Left hindlimb (tissue), 1 donor: Measurements from ENCODE around the gene UCHL3.

Experiments
- DNase-seq: peaks from one replicate; pipeline ENCODE4 v3.0.0-alpha.2; 2018

UCHL3 gene

DNA sequence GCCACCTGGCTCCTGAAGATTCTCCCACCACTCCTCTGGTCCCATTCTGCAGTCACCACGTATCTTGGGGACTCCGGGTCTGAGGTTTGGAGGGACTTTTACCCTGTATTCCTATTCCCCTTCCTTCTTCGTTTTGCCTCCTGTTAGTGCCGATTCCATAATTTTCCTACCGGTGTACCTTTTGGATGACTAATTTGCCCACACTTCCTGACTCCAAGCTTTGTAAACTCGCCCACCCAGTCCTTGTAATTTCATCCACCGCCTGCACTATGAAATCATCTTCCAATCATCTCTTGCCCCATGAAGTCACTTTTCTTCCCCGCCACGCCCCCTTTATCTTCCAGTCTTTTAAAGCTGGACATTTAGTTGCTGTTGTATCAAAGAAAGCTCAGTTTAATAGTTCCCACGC is 572 bp downstream of the UCHL3 start:
- peak; percentile 33 for DNase-seq

DNA sequence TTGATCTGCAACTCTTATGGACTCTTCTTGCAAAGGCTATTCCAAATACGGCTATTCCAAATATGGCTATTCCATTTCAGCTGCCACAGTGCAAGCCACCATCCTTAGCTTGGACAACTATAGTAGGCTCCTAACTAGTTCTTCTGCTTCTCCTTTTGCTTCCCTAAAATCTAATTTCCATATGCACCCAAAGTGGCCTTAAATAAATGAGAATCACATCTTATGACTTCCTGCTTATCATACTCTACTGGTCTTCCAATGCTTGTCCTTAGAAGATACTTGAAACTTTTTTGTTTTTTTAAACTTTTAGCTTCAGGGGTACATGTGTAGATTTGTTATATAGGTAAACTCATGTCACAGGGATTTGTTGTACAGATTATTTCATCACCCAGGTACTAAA is 4.9 kb downstream of the UCHL3 start:
- no peak for DNase-seq

DNA sequence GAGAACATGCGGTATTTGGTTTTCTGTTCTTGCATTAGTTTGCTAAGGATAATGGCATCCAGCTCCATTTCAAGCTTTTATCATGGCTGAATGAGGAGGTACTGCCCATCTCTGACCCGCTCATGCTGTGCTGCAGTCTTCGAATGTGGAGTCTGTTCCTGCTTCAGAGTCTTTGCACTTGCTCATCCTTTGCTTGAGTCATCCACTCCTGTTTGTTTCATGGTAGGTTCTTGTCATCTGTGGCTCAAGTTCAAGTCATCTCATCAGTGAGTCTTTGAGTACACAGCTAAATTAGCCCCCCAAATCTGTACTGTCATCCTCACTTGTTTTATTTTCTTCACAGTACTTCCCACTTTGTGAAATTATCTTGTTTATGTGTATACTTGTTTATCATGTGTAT is 5.4 kb downstream of the UCHL3 start:
- DNase-seq = no peak

DNA sequence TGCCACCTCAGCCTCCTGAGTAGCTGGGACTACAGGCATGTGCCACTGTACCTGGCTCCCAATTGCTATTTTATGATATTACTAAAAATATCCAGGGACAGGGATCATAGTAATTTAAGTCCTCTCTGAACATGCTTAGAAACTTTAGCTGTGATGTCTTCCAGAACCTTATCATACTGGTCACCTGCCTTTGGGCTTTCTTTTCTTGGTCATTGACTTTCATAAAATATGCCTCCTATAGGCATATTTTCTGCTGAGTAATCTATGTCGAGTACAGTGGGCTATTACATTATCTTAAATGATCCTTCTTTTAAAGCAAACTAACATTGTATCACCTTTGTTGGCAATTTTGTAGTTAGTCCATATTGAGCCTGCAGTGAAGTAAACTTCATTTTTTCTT is 6.2 kb downstream of the UCHL3 start:
- no peak for DNase-seq

DNA sequence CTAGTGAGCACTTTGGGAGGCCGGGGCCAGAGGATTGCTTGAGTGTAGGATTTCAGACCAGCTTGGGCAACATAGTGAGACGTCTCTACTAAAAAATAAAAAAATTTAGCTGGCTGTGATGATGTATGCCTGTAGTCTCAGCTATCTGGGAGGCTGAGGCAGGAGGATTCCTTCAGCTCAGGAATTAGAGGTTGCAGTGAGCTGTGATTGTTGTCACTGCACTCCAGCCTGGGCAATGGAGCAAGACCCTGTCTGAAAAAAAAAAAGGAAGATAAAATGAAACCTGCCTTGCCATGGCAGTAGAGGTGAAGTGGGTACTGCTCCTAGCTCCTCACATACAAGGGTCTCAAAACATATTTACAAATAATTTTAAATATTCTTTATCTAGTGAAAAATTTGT is 7.4 kb downstream of the UCHL3 start:
- DNase-seq = no peak

DNA sequence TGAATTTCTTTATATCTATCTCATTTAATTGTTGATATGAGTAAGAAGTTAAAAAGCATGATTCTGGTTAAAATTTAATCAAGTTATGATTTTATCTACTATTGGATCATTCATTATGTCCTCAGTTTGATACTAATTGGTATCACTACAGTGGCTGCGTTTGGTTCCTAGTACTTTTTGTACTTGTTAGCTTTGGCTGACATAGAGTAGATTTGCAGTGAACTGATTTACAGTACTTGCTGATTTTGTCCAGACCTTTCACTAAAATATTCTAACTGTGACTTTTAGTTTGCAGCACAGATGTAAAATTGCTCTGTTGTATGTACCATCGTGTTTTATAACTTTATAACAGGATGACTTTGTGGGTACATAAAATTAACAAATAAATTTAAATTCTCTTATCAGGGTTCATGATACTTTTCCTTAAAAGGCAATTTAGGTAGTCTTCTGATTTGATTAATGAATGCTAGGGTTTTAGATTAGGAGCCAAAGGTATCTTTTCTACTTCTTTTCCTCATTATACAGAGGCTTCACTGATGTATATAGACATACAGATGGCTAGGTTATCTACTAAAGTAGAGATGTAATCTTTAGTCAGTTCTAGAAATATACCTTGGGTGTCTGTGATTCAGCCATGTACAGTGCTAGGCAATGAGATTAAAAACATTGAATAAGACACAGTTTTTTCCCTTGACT is 8.7 kb downstream of the UCHL3 start:
- no peak for DNase-seq

DNA sequence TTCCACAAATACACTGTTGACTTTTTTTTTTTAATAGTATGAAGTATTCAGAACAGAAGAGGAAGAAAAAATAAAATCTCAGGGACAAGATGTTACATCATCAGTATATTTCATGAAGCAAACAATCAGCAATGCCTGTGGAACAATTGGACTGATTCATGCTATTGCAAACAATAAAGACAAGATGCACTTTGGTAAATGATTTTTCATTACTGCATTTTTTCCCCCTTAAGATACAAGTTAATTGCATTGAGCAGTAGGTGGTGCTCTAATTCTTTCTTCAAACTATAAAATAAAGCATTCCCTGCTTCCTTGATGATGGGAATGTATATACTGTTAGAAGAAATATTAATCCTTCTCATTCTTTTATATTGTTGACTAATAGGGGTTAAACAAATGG is 17.1 kb downstream of the UCHL3 start:
- no peak for DNase-seq

DNA sequence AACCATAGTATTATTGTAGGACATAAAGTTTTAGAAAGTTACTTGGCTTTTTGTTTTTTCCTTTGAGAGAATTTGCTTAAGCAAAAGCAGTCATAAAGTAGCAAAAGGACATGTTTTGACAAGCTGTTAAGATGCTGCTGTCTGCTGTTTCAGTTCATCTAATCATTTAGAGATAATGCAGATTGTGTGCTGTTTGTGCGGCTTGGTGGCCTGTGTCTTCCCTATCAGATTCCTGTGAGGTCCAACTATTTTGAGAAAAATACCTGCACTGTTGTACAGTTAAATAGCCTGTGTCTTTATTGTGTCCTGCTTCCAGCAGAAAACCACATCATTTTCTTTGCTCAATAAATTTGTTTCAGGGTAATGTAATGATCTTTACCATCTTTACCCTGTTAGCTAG is 20.0 kb downstream of the UCHL3 start:
- no peak for DNase-seq

DNA sequence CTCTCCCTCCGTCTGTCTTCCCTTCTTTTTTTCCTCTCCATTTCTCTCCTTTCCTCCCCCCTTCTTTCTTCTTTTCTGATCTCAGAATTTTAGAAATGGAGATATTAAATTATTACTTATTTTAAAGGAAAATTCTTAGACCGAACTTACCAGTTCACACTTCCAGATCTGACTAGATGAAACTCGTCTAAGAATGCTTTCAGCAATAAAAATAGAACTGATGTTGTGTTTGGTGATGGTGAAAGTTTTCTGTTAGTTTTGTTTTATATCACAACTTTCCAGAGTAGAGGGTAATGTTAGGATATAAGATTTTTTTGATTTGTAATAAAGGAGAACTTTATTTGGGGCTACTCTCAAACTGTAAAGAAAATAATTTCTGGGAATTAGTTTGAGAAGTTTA is 29.9 kb downstream of the UCHL3 start:
- DNase-seq = no peak

DNA sequence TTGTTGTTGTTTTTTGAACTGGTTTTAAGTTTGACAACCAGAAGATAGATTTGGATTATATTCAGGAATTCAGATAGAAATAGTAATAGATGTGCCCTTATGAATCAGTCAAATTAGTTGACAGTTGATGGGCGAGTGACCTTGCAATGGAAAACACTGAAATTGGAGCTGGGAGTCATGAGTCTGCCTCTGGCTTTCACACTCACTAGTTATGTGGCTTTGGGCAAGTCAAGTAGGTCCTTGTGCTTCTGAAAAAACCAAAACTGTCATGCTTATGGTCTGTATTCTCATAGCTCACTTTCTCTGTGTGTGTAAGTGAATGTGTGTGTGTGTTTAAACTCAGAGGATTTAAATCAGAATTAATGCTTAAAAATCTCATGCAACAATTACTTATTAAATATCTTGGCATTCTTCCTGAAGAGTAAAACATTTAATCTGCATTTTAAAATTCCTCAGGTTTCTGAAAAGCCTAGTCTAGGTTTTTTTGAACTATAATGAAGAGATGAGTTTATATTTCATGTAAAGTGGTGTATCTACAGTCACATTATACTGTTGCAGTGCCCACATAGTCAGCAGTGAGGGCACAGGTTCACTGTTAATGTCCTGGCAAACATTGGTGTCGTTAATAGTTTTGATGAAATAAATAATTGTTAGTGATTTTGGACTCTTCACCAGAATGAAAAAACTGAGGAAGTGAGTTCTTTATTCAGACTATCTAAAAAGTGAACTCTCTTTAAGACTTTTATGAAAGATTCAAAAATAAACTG is 32.5 kb downstream of the UCHL3 start:
- no peak for DNase-seq

DNA sequence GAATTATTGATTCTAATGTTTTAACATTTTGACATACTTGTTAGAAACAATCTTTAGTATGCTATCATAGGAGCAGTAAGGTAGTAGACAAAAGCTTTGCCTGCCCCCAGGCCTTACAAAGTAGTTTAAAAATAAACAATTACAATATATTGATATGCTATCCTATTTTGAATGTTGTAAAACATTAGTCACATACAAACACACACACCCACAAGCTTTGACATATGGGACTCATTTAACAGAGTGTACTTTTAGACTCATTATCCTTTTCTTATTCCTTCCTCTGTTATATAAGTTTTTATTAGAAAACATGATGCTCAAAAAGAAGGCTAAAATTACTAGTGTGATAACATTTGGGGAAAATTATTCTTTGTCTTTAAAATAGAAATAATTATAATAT is 33.5 kb downstream of the UCHL3 start:
- no peak for DNase-seq

DNA sequence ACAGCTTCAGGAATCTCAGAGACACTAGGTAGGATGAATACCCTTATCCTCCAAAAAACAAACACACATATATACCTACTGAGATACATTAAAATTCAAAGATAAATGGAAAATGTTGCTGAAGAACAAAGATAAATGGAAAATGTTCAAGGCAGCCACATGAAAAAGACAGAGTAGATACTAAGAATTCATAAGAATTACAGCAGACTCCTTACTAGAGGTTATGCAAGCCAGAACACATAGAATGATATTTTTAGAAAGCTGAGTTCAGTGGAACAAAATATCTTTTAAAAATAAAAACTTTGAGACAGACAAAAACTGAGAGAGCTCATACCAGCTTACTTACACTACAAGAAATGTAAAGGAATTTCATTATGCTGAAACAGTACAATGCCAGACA is 35.6 kb downstream of the UCHL3 start:
- no peak for DNase-seq

DNA sequence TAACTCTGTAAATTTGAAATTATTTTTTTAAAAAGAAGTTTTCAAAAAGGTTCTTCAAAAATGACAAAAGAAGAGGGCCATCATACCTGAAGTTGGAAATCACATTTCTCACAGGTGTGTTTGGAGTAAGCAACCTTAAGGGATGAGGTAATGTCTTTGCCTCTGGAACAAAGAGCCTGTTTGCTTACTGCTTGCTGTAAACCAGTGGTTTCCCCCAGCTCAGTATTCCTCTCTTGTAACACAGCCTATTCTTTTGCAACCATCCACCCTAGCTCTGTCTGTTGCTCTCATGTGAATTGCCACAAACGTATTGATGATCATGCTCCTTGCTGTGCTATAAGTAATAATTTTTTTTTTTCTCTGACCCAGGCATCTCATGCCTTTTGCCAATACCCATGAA is 38.1 kb downstream of the UCHL3 start:
- DNase-seq = no peak

DNA sequence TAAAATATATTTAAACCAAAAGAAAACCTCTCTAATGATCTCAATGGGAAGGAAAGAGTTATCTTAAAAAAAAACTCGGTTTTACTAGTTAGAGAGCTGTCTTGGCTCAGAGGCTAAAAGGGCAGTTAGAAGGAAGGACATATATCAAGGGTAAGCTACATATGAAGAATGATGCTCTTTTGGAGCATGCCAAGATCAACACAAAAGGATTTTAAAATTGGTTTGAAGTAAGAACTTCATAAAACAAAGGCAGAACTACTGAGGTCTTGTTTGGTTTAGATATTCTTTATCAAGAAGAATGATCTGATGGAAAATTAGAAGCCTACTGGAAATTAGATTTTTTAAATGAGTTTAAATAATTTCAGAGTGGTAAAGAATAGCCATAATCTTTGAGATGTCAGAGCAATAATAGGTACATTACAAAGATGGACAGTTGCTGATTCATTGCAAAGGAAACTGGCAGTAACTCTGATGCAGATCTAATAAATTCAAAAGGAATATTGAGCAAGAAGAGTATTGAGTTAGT is 47.1 kb downstream of the UCHL3 start:
- DNase-seq = no peak

DNA sequence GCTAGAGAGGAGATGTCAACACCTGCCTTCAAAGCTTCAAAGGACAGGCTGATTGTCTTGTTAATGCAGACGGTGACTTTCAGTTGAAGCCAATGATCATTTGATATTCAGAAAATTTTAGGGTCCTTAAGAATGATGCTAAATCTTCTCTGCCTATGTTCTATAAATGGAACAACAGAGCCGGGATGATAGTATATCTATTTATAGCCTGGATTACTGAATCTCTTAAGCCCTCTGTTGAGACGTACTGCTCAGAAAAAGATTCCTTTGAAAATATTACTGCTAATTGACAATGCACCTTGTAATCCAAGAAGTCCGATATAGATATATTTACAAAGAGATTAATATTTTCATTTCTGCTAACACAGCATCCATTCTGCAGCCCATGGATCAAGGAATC is 50.8 kb downstream of the UCHL3 start:
- DNase-seq = no peak

DNA sequence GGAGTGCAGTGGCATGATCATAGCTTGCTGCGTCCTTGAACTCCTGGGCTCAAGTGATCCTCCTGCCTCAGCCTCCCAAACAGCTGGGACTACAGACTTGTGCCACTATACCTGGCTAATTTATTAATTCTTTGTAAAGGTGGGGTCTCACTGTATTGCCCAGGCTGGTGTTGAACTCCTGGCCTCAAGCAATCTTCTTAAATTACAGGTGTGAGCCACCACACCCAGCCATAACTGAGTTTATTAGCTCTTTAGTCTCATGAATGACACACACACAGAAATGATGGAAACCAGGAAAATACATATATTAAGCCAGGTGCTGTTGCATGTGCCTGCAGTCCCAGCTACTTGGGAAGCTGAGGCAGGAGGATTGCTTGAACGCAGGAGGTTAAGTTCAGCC is 53.4 kb downstream of the UCHL3 start:
- no peak for DNase-seq

DNA sequence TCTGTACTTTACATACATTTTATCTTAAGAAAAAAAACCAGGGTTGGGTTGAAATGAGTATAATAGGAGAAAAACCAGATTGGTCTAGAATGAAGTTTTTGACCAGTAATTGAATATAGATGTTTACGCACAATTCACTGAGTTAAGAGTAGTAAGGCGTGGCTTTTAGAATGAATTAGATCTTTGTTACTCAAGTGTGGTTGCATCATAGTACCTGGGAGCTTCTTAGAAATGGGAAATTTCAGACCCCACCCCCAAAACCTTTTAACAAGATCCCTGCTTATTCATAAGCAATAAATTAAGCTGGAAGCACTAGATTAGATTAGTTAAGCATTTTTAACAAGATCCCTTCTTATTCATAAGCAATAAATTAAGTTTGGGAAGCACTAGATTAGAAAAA is 57.9 kb downstream of the UCHL3 start:
- DNase-seq = no peak

DNA sequence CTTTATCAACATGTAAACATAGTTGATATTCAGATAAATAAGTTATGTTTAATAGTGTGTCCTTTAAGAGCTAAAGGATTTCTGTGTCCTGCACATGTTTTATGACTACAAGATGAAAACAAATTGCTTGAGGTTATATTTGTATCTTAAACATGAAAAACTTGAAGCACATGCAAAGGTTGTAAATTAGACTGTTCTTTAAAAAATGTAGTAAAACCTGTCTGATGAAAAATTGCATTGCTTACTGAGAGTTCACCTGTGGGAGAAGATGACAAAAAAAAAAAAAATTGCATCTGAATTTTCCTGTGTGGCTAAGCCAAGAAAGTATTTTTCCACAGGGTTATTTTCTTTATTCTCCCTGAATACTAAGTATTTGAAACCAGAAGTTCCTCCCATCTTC is 60.9 kb downstream of the UCHL3 start:
- DNase-seq = no peak

DNA sequence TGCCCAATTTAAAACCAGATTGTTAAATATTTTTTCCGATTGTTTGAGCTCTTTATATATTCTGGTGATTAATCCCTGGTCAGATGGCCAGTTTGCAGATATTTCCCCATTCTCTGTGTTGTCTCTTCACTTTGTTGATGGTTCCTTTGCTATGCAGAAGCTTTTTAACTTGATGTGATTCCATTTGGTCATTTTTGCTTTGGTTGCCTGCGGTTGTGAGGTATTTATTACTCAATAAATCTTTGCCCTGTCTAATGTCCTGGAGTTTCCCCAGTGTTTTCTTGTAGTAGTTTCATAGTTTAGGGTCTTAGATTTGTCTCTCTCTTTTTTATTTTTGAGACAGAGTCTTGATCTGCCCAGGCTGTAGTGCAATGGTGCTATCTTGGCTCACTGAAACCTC is 62.8 kb downstream of the UCHL3 start:
- DNase-seq = no peak

DNA sequence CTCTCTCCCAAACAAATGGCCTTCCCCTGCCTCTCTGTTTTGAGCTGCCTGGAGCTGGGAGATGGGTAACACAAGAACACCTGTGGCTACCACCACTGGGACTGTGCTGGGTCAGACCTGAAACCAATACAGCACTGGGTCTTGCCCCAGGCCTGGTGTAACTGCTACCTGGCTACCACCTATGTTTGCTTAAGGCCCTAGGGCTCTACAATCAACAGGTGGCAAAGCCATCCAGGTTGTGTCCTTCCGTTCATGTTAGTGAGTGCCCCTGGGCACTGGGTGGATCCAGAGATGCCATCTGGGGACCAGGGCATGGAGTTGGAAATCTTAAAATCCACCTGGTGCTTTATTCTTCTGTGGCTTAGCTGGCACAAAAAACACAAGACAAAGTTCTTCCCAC is 67.6 kb downstream of the UCHL3 start:
- no peak for DNase-seq

DNA sequence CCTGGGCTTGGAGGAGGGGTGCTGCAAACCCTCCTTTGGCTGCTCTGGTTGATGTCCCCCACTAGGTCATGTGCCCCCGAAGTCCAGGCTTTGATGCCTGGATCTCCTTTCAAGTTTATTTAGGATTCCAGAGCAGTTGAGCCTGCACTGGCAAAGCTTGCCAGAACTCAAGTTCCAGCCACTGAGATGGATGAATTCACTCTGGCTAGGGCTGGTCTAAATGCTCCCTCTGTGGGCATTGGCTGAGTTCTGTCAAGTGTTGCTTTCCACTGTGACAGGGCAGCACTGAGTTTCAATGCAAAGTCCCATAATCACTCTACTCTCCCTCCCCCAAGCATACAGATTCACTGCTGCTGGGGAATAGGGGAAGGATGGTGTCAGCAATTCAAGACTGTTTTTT is 68.7 kb downstream of the UCHL3 start:
- no peak for DNase-seq

DNA sequence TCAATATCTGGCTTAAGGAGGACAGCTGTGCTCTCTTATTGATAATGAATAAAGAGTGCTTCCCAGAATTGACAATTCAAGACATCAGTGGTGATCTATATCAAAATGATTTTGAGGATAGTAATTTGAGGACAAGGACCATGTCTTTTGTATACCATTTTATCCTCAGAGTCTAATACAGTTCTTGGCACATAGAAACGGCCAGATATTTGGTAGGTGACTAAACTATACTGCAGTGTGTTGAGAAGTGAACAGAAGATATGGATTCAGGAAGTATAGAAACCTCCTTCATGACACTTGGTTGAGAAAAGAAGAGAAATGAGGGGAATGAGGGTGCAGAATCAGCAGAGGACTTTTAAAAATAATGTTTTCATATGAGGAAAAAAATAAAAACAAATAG is 70.4 kb downstream of the UCHL3 start:
- DNase-seq = no peak

DNA sequence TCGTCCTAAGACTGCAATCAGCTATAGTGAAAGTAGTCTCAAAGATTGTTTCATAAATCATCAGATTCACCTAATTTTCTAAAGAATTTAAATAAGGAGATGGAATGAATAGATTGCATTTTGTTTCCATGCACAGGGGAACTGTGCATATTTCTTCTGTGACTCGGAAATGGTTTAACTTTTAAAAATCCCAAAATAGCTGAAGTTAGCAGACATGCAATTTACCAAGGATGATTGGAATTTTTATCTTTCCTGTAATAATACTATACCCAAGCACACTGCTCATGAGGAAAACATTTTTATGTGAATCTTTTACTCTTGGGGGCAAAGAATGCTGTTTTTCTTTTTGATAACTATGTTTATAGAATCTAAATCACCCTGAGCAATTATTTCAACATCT is 71.6 kb downstream of the UCHL3 start:
- DNase-seq = no peak

DNA sequence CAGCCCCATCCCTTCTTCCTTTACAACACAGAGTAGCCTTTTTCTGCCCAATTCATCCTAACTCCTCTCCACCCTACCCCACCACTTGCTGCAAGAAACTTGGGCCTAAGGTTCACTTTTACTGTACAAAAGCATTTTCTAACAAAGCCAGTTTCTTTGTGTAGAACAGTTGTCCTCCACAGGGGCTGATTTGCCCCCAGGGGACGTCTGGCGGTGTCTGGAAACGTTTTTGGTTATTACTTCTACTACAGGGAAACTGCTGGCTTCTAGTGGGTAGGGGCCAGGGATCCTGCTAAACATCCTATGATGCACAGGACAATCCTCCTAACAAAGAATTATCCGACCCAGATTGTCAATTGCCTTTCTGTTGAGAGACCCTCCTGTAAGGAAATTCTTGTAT is 79.2 kb downstream of the UCHL3 start:
- DNase-seq = no peak

DNA sequence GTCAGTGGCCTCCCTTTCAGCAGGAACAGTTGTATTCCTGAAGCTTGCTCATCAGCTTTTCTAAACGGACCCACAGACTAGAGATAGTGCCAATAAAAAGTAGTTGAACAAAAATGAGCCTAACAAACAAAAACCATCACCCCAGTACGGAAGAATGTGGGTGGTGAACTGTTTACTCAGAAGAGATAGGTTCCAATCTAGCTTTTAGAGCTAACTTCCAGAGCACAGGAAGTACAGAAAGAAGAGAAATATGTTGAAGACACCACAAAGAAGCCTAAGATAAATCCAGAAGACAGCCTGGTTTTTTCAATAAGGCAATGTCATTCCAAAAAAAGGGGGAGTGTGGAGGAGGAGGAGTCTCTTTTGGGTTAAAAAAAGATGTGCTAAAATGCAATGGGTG is 83.7 kb downstream of the UCHL3 start:
- no peak for DNase-seq
